Measurements from ENCODE around the gene RGR. TPM values are rescaled to one million over a fixed set of nuclear protein-coding genes. Genes with fewer than 3 reads are reported as not detected.

The RGR gene, protein sequence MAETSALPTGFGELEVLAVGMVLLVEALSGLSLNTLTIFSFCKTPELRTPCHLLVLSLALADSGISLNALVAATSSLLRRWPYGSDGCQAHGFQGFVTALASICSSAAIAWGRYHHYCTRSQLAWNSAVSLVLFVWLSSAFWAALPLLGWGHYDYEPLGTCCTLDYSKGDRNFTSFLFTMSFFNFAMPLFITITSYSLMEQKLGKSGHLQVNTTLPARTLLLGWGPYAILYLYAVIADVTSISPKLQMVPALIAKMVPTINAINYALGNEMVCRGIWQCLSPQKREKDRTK
- total RNA-seq, result not detected

DNA sequence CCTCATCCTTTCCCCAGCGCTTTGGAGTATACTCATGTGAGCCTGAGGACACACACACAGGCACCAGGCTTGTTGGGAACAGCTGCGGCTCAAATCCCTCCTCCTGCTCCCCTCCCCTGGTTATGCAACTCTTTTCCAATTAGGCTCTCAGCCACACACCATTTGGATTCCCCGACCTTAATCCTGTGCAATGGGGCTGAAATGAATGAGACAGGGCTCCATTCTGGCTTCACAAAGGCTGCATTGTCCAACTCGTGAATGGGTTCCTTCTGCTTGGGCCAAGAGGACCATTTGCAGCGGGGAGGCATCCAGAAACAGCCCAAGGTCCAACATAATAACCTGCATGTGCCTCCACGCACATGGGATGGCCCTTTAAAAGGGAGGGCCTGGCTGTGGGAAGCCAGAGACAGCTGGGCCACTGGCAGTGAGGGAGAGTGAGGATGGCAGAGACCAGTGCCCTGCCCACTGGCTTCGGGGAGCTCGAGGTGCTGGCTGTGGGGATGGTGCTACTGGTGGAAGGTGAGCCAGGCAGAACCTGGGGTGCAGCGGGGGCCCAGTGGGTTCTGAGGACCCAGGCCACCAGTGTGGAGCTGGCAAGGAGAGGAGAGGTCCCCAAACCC, at the start of gene RGR:
TSS of gene RGR (plus strand) at position 403 of the 620 bp plus-strand sequence. CDS start at position 441, 38 bp downstream.

DNA sequence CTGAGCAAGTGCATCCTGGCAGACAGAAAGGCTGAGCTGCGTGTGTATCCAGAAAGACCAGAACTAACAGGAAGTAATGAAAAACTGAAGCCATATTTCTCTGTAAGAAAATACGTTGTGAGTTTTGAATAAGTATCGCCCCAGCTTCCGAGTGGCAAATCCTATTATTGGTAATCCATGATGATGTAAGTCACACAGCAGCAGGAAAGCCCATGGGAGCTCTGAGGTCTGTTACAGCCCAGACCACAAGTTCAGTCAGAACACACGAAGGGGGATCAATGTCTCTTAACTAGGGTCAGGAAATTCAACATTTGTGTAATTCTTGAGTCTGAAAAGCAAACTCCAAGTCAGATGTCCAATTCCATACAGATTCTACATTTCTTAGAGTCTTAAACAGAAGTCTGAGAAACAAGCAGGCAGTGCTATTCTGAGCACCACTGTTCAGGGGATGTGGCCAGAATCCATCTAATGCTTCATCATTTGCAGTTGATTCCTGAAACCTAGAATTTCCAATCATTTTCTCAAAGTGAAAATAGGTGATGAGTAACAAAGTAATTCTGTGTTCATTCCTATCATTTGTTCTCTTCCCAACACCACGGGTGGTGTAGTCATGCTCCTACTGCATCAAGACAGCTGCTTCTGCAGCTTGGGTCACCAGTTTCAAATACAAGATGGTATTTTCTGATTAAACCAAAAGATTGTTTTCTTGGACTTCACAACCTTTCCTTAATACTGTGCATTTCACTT, 19.3 kb upstream of the RGR start, which contains the start of gene LRIT2:
TSS of gene LRIT2 (minus strand) at position 118 of the 747 bp plus-strand sequence. CDS start at position 94, 24 bp downstream.

DNA sequence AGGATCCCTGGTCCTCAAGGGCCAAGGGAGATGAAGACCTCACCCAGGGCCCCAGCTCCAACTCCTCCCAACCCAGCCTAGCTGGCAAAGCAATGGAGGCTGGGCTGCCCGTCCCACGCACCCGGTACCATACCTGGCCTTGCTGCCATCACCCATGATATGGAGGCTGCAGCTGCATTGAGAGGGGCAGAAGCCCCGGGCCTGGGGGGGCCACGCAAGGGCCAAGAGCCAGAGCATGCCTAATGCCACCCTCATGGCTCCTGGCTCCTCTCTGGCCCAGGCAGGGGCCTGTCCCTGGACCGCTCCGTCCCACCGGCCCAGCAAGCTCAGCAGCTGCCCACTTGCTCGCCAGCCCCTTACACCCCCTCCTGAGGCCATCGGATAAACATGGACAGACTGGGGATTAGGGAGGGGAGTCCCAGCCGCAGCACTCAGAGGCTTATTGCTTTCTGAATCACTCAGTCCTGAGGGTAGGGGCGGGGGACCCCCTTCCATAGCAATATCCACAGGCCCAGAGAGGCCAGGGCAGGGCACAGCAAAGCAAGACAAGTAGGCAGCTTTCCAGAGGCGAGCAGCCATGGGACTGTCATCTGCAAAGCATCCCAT, 3.6 kb upstream of the RGR start, which contains the start of gene LRIT1:
TSS of gene LRIT1 (minus strand) at position 362 of the 606 bp plus-strand sequence. CDS start at position 255, 107 bp downstream.

Other genes starting within 250 kb of the RGR start
- gene GHITM, start 105.5 kb upstream of the RGR start, total RNA-seq, result 100 to 1,000 TPM; 104 to 106 TPM
- not detected for gene GPR15LG, start 71.3 kb upstream of the RGR start, total RNA-seq
- under 1 TPM; 0.30 to 0.41 TPM for gene CDHR1, start 50.5 kb upstream of the RGR start, total RNA-seq
- gene LRIT2, start 19.5 kb upstream of the RGR start, total RNA-seq, result not detected
- gene LRIT1, start 3.5 kb upstream of the RGR start, total RNA-seq, result not detected
- gene CCSER2, start 83.5 kb downstream of the RGR start, total RNA-seq, result 10 to 100 TPM; 84.4 to 85.1 TPM